ENCODE results near the gene THEMIS. TPM values are rescaled to one million over a fixed set of nuclear protein-coding genes. Genes with fewer than 3 reads are reported as not detected.

The THEMIS gene
- total and polyA plus RNA-seq, 2 of the 4 experiments (the other 2 are of a cell fraction) = not detected

GRCh38 chr6:127859956-127860355 is 40.9 kb downstream of the THEMIS start:
- ChIA-PET POLR2A (ENCODE audit: unreplicated experiment) (no interaction called here), CTCF (no interaction called here)
- Histone ChIP-seq H2BK20ac (ENCODE audit: low read depth, low read length) (no peak overlapping the region), H2BK120ac (ENCODE audit: low read depth, low read length) (no peak overlapping the region), H4K5ac (ENCODE audit: low read depth, low read length) (no peak overlapping the region), H3K27ac (ENCODE audit: insufficient read depth, low read length) (no peak overlapping the region), H3K9me1 (ENCODE audit: insufficient read depth, low read length) (no peaks in the 10 kb centered on the region), H3K56ac (ENCODE audit: extremely low read depth, insufficient read depth, low read length) (no peak overlapping the region), H3K23ac (ENCODE audit: low read depth, low read length) (no peak overlapping the region), H2BK5ac (ENCODE audit: low read depth, low read length, poor library complexity, severe bottlenecking) (no peak overlapping the region), H3K4me3 (ENCODE audit: insufficient read depth, low read depth, low read length) (no peak overlapping the region), H4K20me1 (ENCODE audit: insufficient read depth, low read length) (no peaks in the 10 kb centered on the region), H3K4me1 (ENCODE audit: control insufficient read depth, insufficient read depth, low read length) (no peaks in the 10 kb centered on the region), H3K9me3 (ENCODE audit: control insufficient read depth, insufficient read depth, low read length) (no peaks in the 10 kb centered on the region), H4K91ac (ENCODE audit: insufficient read depth, low read depth, low read length) (no peak overlapping the region), H3K18ac (ENCODE audit: low read depth, low read length) (no peak overlapping the region), H3K79me1 (ENCODE audit: low read depth in 1 of 2, low read length in 2 of 2) (no peaks in the 10 kb centered on the region), H3K27me3 (ENCODE audit: control insufficient read depth, insufficient read depth, low read length) (no peaks in the 10 kb centered on the region), H3K36me3 (ENCODE audit: control insufficient read depth, insufficient read depth, low read length) (no peaks in the 10 kb centered on the region), H2BK15ac (ENCODE audit: low read depth, low read length) (no peak overlapping the region), H3K4me2 (ENCODE audit: low read depth, low read length) (no peak overlapping the region), H3K9ac (ENCODE audit: low read depth, low read length) (no peak overlapping the region), H2AK9ac (replicated peaks; ENCODE audit: low read depth, low read length, poor library complexity) (no peak overlapping the region), H3K4ac (ENCODE audit: low read depth, low read length) (no peak overlapping the region), H4K8ac (ENCODE audit: low read depth in 2 of 2, low read length in 2 of 2) (no peak overlapping the region), H2AFZ (replicated peaks; ENCODE audit: low read length, poor library complexity) (no peak overlapping the region), H2AK5ac (ENCODE audit: low read depth, low read length) (no peak overlapping the region), H3K14ac (replicated peaks; ENCODE audit: low read depth, low read length) (no peak overlapping the region)
- TF ChIP-seq MAFK (IDR thresholded peaks at IDR 0.05; ENCODE audit: low read depth, low read length) (no peak), POLR2A (IDR thresholded peaks at IDR 0.05; ENCODE audit: low read depth, low read length) (no peak)
- intact Hi-C loops (cut with micrococcal nuclease) = loop anchor here (5.0 to 10.0 kb wide), 4 partner anchors 117 to 872 kb away; no protein-coding TSS in a partner anchor
- ATAC-seq (ENCODE audit: low read depth) (no peak), DNase-seq (no peak)
- dilution Hi-C loops (cut with HindIII; ENCODE audit: low sequenced_read_pairs, unreplicated experiment) = no loop called here
- no CpG with 5 or more reads among the region's 2 CpGs for WGBS, 2 experiments (ENCODE audit: extremely low coverage in 2 of 2, insufficient read length in 1 of 2)
- no TSS peak for BruUV-seq (replicated peaks)
- in situ Hi-C loops (cut with MboI; ENCODE audit: low sequenced_read_pairs) = loop anchor here (10.0 kb wide), 1 partner anchor 875 kb away; no protein-coding TSS in a partner anchor

All from IMR-90 (cell line).